Prostate gland (tissue), 2 donors: ENCODE measurements around the gene RPS10.

Experiments
- CTCF ChIP-seq, 4 experiments: fragments of 200-600 bp in 2 of 4; fragments of 450-650 bp in 2 of 4; sonication (generic) in 2 of 4; IDR thresholded peaks; 1 replicate in 3 of 4; 2 replicates in 1 of 4; pipeline ENCODE4 v1.5.1; 2016 to 2019; ENCODE audit warnings: antibody characterized with exemption in 4 of 4, mild to moderate bottlenecking in 2 of 4, moderate library complexity in 2 of 4
- POLR2A ChIP-seq: fragments of 450-650 bp; IDR thresholded peaks from one replicate; pipeline ENCODE4 v1.6.1; 2016; ENCODE audit warnings: antibody characterized with exemption, mild to moderate bottlenecking

GRCh38 chr6:34374069-34374468 lies 51.8 kb downstream of the RPS10 start:
- TF ChIP-seq POLR2A (no peak), CTCF (IDR thresholded peaks at IDR 0.05) (no peak)
